Endometrial microvascular endothelial cells (primary cell): Measurements from ENCODE around the gene GPT2. TPM values are rescaled to one million over a fixed set of nuclear protein-coding genes. Genes with fewer than 3 reads are reported as not detected.

Experiments used
- in situ Hi-C: cut with HindIII; loops from 2 replicates; pipeline ENCODE4 v1.10.0; 2017; ENCODE audit warnings: low sequenced_read_pairs, low pct_unique_long_range_greater_than_20kb; ENCODE audit errors: inconsistent ontology term
- total RNA-seq: library from RNA; depleted of rRNA; stranded (reverse); fragments of >200 nt; gene quantifications from one replicate; pipeline ENCODE4 v1.2.3, GENCODE V29; 2015; ENCODE audit errors: inconsistent ontology term

The GPT2 gene
- 12.6 TPM for total RNA-seq

DNA sequence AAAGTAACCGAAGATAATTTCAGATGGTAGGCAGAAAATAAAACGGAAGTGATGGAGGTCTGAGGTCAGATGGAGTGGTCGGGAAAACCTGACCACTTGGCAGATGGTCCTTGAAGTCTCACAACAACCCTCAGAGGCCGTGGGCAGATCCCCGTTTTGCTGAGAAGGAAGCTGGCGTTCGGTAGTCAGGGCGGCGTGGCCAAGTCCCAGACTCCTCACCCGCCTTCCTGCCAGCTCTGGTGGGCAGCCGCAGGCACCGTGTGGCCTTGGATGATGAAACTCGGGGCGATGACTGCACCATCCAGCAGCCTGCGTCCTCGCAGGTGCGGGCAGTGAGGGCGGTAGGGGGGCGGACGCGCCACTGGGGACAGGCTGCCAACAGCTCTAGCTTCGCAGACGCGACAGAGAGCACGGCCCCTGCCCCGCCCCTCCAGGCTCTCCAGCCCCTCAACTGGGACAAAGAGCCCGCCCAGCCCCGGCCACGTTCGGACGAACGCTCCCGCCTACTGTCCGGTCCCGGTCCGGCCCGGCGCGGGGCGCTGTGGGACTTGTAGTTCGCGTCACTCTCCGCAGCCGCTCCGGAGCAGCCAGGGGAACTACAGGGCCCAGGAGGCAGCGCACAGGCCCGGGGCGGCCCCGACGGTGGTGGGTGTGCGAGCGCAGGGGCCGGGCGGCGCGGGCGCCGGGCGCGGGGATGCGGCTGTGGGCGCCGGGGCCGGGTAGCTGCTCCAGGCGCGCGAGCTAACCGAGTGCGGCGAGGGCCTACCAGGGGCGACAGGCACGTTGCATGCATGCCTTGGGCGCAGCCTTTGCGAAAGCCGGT lies at the start of gene GPT2:
Gene GPT2 (plus strand): TSS at position 673 of the 823 bp plus-strand sequence. CDS start 354 bp downstream, outside the sequence.
- in situ Hi-C loops = no loop called here

- in situ Hi-C loops = no loop called here
These were observed 47.3 kb upstream of the GPT2 start for GRCh38 chr16:46836534-46837530.

GRCh38 chr16:46839986-46840443 lies 44.1 kb upstream of the GPT2 start:
- in situ Hi-C loops = no loop called here

GRCh38 chr16:46842192-46842895 lies 41.8 kb upstream of the GPT2 start:
- in situ Hi-C loops = no loop called here

- in situ Hi-C loops = no loop called here
These were observed 40.1 kb upstream of the GPT2 start for GRCh38 chr16:46843898-46844642.

- in situ Hi-C loops = no loop called here
These were observed 39.4 kb upstream of the GPT2 start for GRCh38 chr16:46844771-46845170.

- in situ Hi-C loops = no loop called here
These were observed 38.2 kb upstream of the GPT2 start for GRCh38 chr16:46845952-46846351.

GRCh38 chr16:46848768-46849764 lies 35.1 kb upstream of the GPT2 start:
- in situ Hi-C loops = no loop called here

DNA sequence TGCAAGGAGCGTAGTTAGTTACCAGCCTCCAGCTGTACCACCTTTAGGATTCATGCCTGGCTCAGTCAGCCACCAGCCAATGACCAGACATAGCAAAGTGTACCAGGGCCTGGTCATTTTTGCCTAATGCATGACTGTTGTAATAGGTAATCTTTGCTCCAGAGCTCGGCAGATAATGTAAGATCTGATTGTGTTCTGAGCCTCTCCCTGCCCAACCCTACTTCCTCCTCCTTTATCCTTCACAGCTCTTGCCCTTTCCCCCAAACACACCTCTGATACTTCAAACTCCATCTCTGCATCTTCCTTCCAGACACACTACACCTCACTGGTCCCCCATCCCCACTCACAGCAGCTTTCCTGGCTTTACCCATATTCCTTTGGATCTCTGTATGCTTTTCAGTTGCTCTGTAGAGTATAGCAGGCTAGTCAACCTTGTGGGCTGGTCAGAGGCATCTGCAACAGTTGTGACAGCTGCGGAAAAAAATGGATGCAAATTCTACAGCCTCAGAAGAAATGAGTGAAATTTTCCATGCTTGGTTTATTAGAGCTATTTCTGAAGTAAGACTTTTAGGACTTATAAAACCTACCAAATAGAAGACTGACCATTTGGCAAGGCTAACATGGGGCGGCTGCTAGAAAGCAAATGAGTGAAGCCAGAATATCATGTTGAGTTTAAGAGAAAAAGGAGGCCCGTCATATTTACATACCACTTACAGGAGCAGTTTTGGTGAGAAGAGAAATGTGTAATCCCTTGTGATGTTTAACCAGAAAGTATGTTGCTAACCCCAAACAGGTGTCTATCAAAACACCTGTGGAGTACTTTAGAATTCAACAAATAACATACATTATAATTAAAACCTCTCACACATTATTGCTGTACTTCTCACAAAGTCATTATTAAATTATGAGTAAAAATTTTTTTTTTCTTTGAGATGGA lies 33.3 kb upstream of the GPT2 start:
- in situ Hi-C loops = no loop called here

- in situ Hi-C loops = no loop called here
These were observed 32.0 kb upstream of the GPT2 start for GRCh38 chr16:46852130-46852529.

- in situ Hi-C loops = no loop called here
These were observed 30.3 kb upstream of the GPT2 start for GRCh38 chr16:46853713-46854443.

GRCh38 chr16:46854846-46855245 lies 29.3 kb upstream of the GPT2 start:
- in situ Hi-C loops = no loop called here

GRCh38 chr16:46855389-46855788 lies 28.8 kb upstream of the GPT2 start:
- in situ Hi-C loops = no loop called here

DNA sequence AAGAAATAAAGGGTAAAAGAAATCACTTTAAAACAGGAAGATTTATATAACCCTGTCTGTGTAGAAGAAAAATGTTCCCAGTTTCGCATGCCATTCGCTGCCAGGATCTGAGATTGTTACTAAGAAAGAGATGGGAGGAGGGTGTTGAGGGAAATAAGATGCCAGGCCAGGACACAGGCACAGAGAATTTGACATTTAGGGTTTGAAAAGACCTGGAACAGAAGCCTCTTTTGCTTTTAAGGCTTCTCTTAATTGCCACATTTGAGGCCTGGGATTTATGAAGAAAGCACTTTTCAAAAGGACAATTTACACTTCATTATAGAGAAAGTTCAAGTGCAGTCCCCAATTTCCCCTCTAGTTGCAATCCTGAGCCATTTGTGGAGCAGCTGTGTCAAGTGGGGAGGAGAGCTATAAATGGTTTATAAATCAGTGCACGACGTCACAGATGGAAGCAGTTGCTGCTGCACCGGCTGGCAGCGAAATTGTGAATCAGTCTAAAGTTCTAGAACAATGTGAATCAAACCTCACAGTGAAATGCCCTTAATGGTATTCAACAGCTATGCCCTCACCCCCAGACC lies 26.7 kb upstream of the GPT2 start:
- in situ Hi-C loops = no loop called here

GRCh38 chr16:46858151-46858550 lies 26.0 kb upstream of the GPT2 start:
- in situ Hi-C loops = no loop called here
